Endodermal cell (in vitro differentiated cells): ENCODE data around the gene ABRACL. TPM values are rescaled to one million over a fixed set of nuclear protein-coding genes. Genes with fewer than 3 reads are reported as not detected.

Experiments used
- DNase-seq: peaks from one replicate; pipeline ENCODE4 v3.0.0-alpha.2; 2017
- H3K27ac ChIP-seq: 2 replicates; pipeline ENCODE4 v1.5.1; 2013; ENCODE audit warnings: mild to moderate bottlenecking, low read depth, low read length, moderate library complexity
- H3K27me3 ChIP-seq: 2 replicates; pipeline ENCODE4 v1.6.1; 2013; ENCODE audit warnings: mild to moderate bottlenecking, low read length, moderate library complexity; ENCODE audit not compliant: insufficient read depth, control insufficient read depth, poor library complexity, severe bottlenecking
- H3K36me3 ChIP-seq: 2 replicates; pipeline ENCODE4 v1.7.0; 2013; ENCODE audit warnings: mild to moderate bottlenecking, low read length, moderate library complexity; ENCODE audit not compliant: control insufficient read depth, insufficient read depth
- H3K4me1 ChIP-seq: one replicate; pipeline ENCODE4 v1.7.0; 2013; ENCODE audit warnings: low read length; ENCODE audit not compliant: control insufficient read depth, insufficient read depth
- H3K4me3 ChIP-seq: 2 replicates; pipeline ENCODE4 v1.5.1; 2013; ENCODE audit warnings: mild to moderate bottlenecking, low read length, moderate library complexity
- H3K9ac ChIP-seq: 2 replicates; pipeline ENCODE4 v1.6.1; 2013; ENCODE audit warnings: mild to moderate bottlenecking, low read length, moderate library complexity; ENCODE audit not compliant: poor library complexity, severe bottlenecking; ENCODE audit errors: extremely low read depth
- H3K9me3 ChIP-seq: 2 replicates; pipeline ENCODE4 v1.6.1; 2013; ENCODE audit warnings: mild to moderate bottlenecking, low read length, moderate library complexity; ENCODE audit not compliant: control insufficient read depth
- H3K27ac Mint-ChIP-seq: 2 replicates; pipeline ENCODE4 v1.8.0; 2020; ENCODE audit warnings: mixed read lengths
- H3K27me3 Mint-ChIP-seq: 2 replicates; pipeline ENCODE4 v1.8.0; 2021; ENCODE audit warnings: mild to moderate bottlenecking, mixed read lengths; ENCODE audit not compliant: insufficient read depth
- H3K36me3 Mint-ChIP-seq: 2 replicates; pipeline ENCODE4 v1.8.0; 2020; ENCODE audit warnings: low read depth, mixed read lengths
- H3K4me1 Mint-ChIP-seq: 2 replicates; pipeline ENCODE4 v1.8.0; 2020; ENCODE audit warnings: mixed read lengths
- H3K4me3 Mint-ChIP-seq: 2 replicates; pipeline ENCODE4 v1.8.0; 2020; ENCODE audit warnings: mild to moderate bottlenecking, moderate library complexity, mixed read lengths
- H3K9me3 Mint-ChIP-seq: 2 replicates; pipeline ENCODE4 v1.8.0; 2020; ENCODE audit warnings: mild to moderate bottlenecking, mixed read lengths
- CTCF ChIP-seq: fragments of 200-600 bp; sonication (generic); conservative IDR thresholded peaks from 2 replicates; pipeline ENCODE4 v1.5.0; 2021; ENCODE audit warnings: antibody characterized with exemption, mild to moderate bottlenecking
- WGBS, 2 experiments: methylation state at CpG; one replicate each; pipeline versions ENCODE4 v1.1.5 to v1.1.7; 2013; ENCODE audit warnings: missing lambda C conversion rate in 2 of 2, mixed read lengths in 1 of 2; ENCODE audit not compliant: insufficient coverage in 1 of 2, insufficient read length in 1 of 2; 5-methylcytosine and 5-hydroxymethylcytosine counted together
- long read RNA-seq, 4 experiments: library from polyadenylated mRNA in 2 of 4; library from RNA in 1 of 4; library from capped mRNA in 1 of 4; stranded (forward) in 3 of 4; unstranded in 1 of 4; transcript quantifications; one replicate each; pipeline ENCODE4 v2.0.0, GENCODE V29; 2020 to 2021; ENCODE audit warnings: inconsistent platforms in 1 of 4
- polyA plus RNA-seq, 2 experiments: library from polyadenylated mRNA; stranded (reverse); fragments of 50-300 nt; gene quantifications; one replicate each; pipeline ENCODE4 v1.2.3, GENCODE V29; 2013
- total RNA-seq, 2 donors: library from RNA; stranded (reverse); fragmentation: NEBNext Ultra II Directional in 1 of 2; extraction: Animal tissue kit (Norgen Biotek cat#: 25700) in 1 of 2; gene quantifications; 2 replicates in 1 of 2; 3 replicates in 1 of 2; pipeline ENCODE4 v1.2.1, GENCODE V29; 2021

The ABRACL gene
- 10 to 100 TPM; 24.7 to 45.8 TPM for total RNA-seq
- 94.9 TPM for polyA plus RNA-seq (2013, experiment 1 of 2)
- polyA plus RNA-seq (2013, experiment 2 of 2): 90.8 TPM
- long read RNA-seq, experiment 1, transcript ABRACL-201 (3 exons, 845 nt): major isoform, 16 of 18 reads
- long read RNA-seq, experiment 1, partial matches to known transcripts: 1 of 18 reads
- long read RNA-seq, experiment 1, other reads (novel, unspliced or antisense): 1 of 18 reads
- long read RNA-seq, experiment 2, transcript ABRACL-201 (3 exons, 845 nt): major isoform, 8 of 12 reads
- long read RNA-seq, experiment 2, partial matches to known transcripts: 1 of 12 reads
- long read RNA-seq, experiment 2, other reads (novel, unspliced or antisense): 3 of 12 reads
- long read RNA-seq, experiment 3, transcript ABRACL-201 (3 exons, 845 nt): major isoform, 29 of 36 reads
- long read RNA-seq, experiment 3, partial matches to known transcripts: 2 of 36 reads
- long read RNA-seq, experiment 3, other reads (novel, unspliced or antisense): 5 of 36 reads
- long read RNA-seq, experiment 4, transcript ABRACL-201 (3 exons, 845 nt): major isoform, 13 of 13 reads
- long read RNA-seq, experiment 4, partial matches to known transcripts: 0 of 13 reads
- long read RNA-seq, experiment 4, other reads (novel, unspliced or antisense): 0 of 13 reads

- H3K4me3 Mint-ChIP-seq: no peak within 1 kb of the TSS
Measured at GRCh38 chr6:139028658-139029469, at the start of gene ABRACL. Gene ABRACL (plus strand): TSS chr6:139028745. CDS start chr6:139034161, 5,416 bp downstream.

GRCh38 chr6:138979365-138979764 is 49.2 kb upstream of the ABRACL start:
- Histone ChIP-seq H3K4me1 (no peaks in the 10 kb centered on the region), H3K9ac (no peak overlapping the region), H3K36me3 (no peaks in the 10 kb centered on the region), H3K4me3 (no peak overlapping the region), H3K27me3 (no peaks in the 10 kb centered on the region), H3K27ac (no peak overlapping the region), H3K9me3 (peaks cover 7% of the 10 kb centered on the region)
- Mint-ChIP-seq H3K36me3 (no peaks in the 10 kb centered on the region), H3K4me1 (peaks cover 7% of the 10 kb centered on the region), H3K4me3 (no peak overlapping the region), H3K27me3 (no peaks in the 10 kb centered on the region), H3K9me3 (no peaks in the 10 kb centered on the region), H3K27ac (no peak overlapping the region)
- 84 to 89% methylated on average over 2 of the region's 2 CpGs for WGBS, 2 experiments
- DNase-seq: no peak
- TF ChIP-seq CTCF: no peak

More at GRCh38 chr6:139028658-139029469, at the start of gene ABRACL:
- Histone ChIP-seq H3K27me3 (peaks cover 42% of the 10 kb centered on the region), H3K27ac (peak within 1 kb of the TSS; percentile 93), H3K36me3 (no peaks in the 10 kb centered on the region), H3K4me3 (peak within 1 kb of the TSS; percentile 83), H3K4me1 (no peaks in the 10 kb centered on the region), H3K9me3 (no peaks in the 10 kb centered on the region), H3K9ac (peak within 1 kb of the TSS; percentile 74)
- Mint-ChIP-seq H3K36me3 (no peaks in the 10 kb centered on the region), H3K27ac (peak within 1 kb of the TSS; percentile 92), H3K4me1 (peaks cover 12% of the 10 kb centered on the region), H3K9me3 (no peaks in the 10 kb centered on the region), H3K27me3 (peaks cover 26% of the 10 kb centered on the region)
- DNase-seq: peak; percentile 93
- TF ChIP-seq CTCF: no peak
- 0% methylated on average over 11 to 77 of the region's 77 CpGs for WGBS, 2 experiments
